Omental fat pad (tissue), 4 donors: ENCODE measurements around the gene TCEA3. TPM values are rescaled to one million over a fixed set of nuclear protein-coding genes. Genes with fewer than 3 reads are reported as not detected.

ENCODE experiments used
- ATAC-seq: fragments of 150-250 bp; one replicate; pipeline ENCODE4 v1.9.1; 2016; ENCODE audit warnings: mild to moderate bottlenecking, moderate library complexity; ENCODE audit not compliant: low FRiP score
- DNase-seq: peaks from one replicate; pipeline ENCODE4 v3.0.0-alpha.2; 2019; ENCODE audit warnings: low spot score
- total RNA-seq, 4 donors: library from RNA; depleted of rRNA; stranded (reverse); fragments of >200 nt; gene quantifications; one replicate each; pipeline ENCODE4 v1.1.0, GENCODE V29; 2016
- TF ChIP-seq, protein P1 (sequence below), 3 donors: fragments of 450-650 bp; IDR thresholded peaks; one replicate each; pipeline ENCODE4 v1.5.1; 2016 to 2017; ENCODE audit warnings: antibody characterized with exemption in 3 of 3, mild to moderate bottlenecking in 3 of 3, moderate library complexity in 2 of 3

TCEA3 gene
- total RNA-seq, 4 donors from 2014 or later, result 5.0 to 13.2 (median 7.5) TPM

- ATAC-seq (peak; percentile 5), DNase-seq (no peak)
- TF ChIP-seq, protein P1, sequence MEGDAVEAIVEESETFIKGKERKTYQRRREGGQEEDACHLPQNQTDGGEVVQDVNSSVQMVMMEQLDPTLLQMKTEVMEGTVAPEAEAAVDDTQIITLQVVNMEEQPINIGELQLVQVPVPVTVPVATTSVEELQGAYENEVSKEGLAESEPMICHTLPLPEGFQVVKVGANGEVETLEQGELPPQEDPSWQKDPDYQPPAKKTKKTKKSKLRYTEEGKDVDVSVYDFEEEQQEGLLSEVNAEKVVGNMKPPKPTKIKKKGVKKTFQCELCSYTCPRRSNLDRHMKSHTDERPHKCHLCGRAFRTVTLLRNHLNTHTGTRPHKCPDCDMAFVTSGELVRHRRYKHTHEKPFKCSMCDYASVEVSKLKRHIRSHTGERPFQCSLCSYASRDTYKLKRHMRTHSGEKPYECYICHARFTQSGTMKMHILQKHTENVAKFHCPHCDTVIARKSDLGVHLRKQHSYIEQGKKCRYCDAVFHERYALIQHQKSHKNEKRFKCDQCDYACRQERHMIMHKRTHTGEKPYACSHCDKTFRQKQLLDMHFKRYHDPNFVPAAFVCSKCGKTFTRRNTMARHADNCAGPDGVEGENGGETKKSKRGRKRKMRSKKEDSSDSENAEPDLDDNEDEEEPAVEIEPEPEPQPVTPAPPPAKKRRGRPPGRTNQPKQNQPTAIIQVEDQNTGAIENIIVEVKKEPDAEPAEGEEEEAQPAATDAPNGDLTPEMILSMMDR (IDR thresholded peaks at IDR 0.05), result no peak
These were observed 79.5 kb downstream of the TCEA3 start for GRCh38 chr1:23344987-23345472.

- ATAC-seq, result peak; percentile 99
- TF ChIP-seq, protein P1 (IDR thresholded peaks at IDR 0.05), result no peak
- DNase-seq, result peak; percentile 98
These were observed 80.2 kb downstream of the TCEA3 start, which contains the start of gene HNRNPR for GRCh38 chr1:23344111-23344986. TSS of gene HNRNPR (minus strand) at chr1:23344284. CDS start at chr1:23341008, 3,276 bp downstream.

- TF ChIP-seq, protein P1 (IDR thresholded peaks at IDR 0.05), result no peak
- peak; percentile 34 for ATAC-seq
- no peak for DNase-seq
These were observed 81.1 kb downstream of the TCEA3 start for GRCh38 chr1:23343221-23344110.

- TF ChIP-seq, protein P1 (IDR thresholded peaks at IDR 0.05), result no peak
- ATAC-seq (no peak), DNase-seq (no peak)
These were observed 82.4 kb downstream of the TCEA3 start for GRCh38 chr1:23341931-23342692.

- DNase-seq (no peak), ATAC-seq (no peak)
- TF ChIP-seq, protein P1 (IDR thresholded peaks at IDR 0.05), result no peak
These were observed 84.9 kb downstream of the TCEA3 start for GRCh38 chr1:23339632-23340031.

GRCh38 chr1:23337869-23338268 is 86.7 kb downstream of the TCEA3 start:
- ATAC-seq, result no peak
- TF ChIP-seq, protein P1 (IDR thresholded peaks at IDR 0.05), result no peak
- DNase-seq, result no peak
